Stimulated activated CD4-positive, alpha-beta T cell treated with anti-CD3 and anti-CD28 coated beads, Interleukin-1b, Interleukin-23, amount 100 ng/mL, for 1 hour (primary cell): ENCODE data around the gene GPR17.

Experiments
- DNase-seq, 2 donors: peaks; one replicate each; pipeline ENCODE4 v3.0.0-alpha.2; 2020; ENCODE audit warnings: low read depth in 2 of 2

GPR17 gene

DNA sequence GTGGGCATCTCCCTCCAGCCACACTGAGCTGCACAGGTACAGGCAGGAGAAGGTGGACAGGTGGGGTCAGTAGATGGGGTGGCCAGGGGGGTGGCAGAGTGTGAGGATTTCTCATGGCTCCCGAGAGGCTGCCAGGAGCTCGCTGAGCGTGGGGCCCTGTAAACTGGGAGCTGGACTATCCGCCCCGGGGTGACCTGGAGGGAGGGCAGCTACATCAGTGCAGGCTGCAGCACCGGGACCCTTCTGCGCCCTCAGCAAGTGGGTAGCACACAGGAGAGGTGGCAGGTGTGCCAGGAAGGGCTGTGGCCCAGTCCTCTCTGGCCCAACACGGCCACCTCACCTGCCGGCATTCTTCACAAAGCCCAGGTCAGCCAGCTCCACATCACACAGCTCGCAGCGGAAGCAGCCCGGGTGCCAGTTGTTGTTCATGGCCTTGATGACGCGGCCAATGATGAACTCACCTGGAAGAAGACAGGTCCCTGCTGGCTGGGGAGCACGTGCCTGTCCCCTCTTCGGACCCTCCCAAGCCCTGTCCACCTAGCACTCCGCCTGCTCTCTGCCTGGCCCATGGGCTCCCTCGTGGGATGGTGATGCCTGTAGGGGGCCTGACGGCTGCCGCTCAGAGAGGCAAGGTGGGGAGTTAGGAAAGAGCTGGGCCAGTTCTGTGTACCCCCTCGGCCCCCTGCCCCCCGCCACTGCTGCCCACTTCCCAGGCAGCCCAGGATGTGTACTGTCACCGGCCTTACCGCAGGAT lies 8.3 kb downstream of the GPR17 start:
- DNase-seq: no peak

DNA sequence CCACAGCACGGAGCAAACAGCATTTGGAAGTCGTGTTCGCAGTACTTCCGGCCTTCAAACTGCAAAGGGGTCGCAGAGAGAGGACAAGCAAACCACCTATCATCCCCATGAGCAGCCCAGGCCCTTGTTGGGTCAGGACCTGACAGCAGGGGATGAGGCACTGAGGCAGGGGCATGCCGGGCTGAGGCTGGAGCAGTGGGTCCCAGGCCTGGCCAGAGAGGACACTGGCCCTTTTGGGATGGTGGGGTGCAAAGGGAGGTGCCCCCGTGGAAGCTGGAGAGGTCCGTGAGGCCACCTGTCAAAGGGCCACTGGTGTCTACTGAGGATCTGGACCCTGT lies 8.9 kb downstream of the GPR17 start:
- no peak for DNase-seq

DNA sequence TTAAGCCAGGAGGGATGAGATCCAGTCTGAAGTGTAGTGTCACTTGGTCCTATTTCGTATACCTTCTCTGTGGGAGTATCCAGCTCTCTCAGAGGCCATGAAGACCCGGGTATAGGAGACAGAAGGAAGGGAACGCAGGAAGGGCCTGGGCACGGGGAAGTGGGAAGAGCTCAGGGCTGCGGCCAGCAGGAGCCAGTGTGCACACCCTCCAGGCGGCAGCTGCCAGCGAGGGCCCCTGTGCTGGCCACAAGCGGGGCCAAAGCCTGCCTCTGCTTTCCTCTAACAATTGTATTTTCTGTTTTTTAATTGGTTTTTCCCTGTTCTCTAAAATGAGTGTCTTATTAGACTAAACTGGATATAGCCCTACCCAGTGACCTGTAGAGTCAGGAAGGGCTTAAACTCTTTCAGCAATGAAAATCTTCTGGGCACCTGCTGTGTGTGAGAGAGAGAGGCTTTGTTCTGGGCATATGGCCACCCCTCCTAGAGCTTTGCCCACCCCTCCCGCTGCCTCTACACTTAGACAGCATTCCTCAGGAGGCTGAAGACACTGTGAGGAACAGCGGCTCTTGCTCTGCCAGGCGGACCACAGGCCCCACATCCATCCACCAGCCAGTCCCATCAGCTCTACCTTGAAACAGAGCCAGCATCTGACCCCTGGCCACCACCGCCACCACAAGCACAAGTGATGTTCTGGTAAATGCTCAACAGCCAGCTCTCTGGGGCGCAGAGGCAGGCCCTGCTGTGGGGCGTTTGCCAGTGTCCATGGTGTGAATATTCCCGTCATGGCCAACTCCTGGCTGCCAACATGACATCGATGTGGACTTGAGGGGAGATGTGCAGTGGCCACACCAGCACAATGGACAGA lies 9.5 kb downstream of the GPR17 start:
- DNase-seq: no peak

DNA sequence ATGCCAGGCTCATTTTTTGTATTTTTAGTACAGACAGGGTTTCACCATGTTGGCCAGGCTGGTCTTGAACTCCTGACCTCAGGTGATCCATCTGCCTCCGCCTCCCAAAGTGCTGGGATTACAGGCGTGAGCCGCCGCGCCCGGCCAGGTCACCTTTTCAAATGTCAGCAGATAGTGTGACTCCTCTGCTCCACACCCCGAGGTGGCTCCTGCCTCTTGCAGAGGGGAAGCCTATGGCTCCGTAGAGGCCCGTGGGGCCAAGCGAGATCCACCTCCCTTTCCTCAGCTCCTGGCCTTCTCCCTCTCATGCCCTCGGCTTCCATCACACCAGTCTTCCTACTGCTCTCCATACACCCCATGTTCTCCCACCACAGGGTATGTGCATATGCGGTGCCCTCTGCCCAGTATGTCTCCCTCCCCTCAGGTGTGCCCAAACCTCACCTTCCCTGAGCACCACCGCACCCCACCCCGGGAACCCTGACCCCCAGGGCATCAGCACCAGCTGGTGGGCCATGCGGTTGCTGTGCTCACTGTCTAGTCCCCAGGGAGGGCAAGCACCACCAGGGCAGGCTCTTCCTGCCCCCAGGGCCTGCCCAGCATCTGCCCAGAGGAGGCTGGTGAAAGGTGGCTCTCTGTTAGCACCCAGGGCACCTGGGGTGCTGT lies 10.7 kb downstream of the GPR17 start:
- DNase-seq: no peak

DNA sequence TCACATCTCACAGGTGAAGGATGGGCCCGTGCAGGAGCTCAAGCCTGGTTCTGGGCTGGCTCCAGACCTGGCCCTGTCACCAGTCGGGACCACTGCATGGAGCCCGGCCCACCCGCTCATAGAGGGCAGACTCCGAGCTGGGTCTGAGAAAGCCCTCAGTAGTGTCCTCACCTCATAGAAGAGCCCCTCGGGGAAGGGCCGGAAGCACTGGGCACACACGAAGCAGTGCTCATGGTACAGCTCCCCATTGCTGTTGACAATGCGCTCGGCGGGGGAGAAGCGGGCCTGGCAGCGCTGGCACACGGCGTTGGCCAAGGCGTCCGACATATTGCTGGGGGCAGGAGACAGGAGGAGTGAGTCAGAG lies 11.3 kb downstream of the GPR17 start:
- no peak for DNase-seq

DNA sequence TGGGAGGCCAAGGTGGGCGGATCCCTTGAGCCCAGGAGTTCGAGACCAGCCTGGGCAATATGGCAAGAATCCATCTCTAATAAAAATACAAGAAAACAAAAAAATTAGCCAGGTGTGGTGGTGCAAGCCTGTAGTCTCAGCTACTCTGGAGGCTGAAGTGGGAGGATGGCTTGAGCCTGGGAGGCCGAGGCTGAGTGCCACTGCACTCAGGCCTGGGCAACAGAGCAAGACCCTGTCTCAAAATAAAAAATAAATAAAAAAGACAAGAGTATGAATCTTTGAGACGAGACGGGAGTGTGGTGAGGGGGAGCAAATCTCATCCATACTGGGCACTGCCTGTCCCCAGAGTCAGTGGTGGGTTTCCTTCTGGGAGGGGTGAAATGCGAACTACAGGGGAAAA lies 12.2 kb downstream of the GPR17 start:
- no peak for DNase-seq

DNA sequence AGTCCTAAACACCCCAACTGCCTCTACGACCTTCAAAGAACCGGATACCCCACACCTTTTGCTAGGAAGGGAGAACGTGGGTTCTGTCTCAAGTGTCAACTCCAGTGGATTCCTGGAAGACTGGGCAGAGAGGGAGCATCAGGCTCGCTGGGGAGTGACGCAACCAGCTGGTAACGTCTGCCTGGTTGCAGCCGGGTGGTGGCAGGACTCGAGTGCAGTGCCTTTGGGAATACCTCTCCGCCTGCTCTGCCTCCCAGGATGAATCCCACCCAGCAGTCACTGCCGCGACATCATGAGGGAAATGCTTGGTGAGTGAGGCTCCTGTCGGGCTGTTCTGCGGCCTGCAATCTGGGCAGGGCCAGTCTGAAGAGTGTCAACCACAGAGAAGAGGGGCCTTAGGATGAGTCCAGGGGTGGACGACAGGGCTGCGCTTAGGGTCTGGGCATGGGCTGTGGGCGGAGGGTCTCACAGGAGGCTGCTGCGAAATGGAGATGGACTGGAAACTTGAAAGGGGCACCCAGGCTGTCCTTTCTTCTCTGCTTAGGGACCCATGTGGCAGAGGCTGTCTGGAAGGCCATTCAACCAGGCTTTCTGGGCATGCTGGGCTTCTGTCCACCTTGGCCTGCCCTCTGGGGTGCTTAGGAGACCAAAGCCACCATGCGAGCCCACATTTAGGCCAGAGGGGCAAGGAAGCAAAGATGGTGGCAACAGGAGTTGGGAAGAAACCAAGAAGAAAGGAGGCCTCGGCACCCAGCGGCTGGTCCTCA lies 12.9 kb downstream of the GPR17 start:
- no peak for DNase-seq

DNA sequence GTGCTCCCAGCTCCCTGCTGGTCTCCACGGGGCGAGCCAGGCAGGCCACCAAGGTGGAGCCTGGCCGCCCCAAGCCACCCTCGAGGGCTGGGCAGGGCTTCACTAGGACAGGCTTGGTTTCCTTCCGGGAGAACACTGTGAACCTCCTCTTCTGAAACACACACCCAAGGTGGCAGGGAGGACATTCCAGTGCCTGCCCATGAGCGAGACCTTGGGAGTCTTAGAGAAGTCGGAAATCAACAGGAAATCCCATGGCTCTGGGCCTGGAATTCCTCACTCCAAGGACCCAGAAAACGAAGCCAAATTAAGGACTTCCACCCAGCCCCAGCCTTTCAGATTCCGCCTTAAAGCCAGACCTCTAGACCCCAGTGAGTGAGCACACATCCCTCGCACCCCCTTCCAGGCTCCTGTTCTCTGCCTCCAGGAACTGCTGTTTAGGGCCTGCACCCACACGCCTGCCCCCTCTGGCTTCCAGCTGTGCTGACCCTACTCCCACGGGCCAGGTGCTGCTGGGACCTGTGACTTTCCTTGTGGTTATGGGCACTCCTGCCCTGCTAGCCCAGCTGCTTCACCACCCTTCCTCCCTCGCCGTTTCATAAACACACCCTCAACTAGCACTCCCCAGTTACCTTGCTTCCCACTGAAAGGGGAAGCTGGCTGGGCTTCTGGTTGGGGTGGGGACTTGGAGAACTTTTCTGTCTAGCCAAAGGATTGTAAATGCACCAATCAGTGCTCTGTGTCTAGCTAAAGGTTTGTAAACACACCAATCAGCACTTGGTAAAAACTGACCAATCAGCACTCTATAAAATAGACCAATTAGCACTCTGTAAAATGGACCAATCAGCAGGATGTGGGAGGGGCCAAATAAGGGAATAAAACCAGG lies 13.7 kb downstream of the GPR17 start:
- no peak for DNase-seq

DNA sequence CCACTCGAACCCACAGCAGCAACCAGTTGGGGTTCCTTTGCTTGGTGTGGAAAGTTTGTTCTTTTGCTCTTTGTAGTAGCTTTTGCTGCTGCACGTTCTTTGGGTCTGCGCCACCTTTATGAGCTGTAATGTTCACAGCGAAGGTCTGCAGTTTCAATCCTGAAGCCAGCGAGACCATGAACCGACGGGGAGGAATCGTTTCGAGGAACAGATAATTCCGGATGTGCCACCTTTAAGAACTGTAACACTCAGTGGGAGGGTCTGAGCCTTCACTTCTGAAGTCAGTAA lies 14.3 kb downstream of the GPR17 start:
- DNase-seq: no peak

DNA sequence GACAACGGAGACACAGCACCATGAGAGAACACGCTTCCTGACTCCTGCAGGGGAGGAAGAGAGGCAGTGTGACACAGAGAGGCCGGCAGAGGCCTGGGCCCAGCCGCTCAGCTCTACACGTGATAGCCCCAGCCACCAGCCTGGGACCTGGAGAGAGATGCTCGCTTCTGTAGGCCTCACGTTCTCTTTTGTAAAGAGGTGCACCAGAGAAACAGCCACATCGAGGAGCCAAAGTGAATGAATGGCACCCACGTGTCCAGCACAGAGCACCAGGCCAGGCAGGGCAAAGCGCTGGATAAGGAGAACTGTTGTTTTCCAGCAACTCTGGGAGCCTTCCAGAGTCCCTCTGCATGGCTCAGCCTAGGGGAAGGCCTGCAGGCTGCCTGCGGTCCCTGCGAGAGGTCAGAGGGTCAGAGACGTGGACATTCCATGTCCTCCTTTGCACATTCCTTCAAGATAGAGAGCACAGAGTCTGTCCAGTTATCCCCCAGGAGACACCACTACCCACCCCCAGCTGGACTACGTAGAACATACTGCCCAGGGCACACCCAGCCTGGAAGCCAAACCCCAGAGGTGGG lies 15.2 kb downstream of the GPR17 start:
- no peak for DNase-seq

DNA sequence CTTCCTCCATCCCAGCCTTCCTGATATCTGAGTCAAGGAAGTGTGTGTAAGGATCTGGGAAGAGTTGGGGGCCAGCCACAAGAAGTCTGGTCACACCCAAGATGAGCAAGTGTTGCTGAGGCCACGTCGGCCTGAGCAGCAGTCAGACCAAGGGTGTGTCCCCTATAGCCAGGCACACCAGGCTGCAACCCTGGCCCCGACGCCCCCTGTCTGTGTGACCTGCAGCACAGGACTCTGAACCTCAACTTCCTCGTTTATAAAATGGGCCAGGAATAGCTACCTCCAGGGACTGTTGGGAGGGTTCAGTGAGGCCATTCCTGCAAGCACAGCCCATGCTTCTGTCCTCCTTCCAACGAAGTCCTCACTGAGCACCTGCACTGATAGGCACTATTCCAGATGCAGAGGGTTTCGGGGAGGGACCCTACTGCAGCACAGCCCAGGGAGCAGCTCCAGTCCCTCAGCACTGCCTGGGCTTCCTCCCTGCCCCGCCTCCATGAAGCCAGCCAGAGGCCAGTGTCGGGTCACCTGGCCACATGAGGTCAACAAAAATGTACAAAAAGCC lies 16.1 kb downstream of the GPR17 start:
- no peak for DNase-seq

DNA sequence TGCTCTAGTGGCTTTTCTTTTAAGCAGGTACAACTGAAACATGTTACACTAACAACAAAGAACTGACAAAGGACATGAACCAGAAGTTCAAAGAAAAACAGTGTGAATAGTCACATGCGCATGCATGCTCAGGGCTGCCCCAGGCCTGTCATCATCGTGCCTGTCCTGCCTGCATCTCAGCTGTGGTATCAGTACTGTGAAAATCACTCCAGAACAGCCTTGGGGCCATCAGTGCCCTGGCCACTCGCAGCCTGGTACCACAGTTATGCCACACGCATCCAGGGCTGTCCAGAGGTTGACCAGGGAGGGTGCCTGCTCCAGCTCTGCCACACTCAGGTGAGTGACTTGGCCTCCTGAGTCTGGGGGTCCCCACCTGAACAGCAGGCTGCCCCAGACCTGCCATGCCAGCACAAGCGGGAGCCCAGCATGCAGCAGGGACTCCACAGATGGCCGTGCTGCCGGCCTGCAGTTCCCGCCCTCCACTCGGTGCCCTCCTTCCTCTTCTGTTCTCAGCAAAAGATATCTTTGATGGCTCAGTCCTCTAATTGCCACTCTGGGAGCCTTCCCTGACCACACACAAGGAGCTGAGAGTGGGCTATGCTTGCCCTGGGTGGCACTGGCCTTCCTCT lies 17.1 kb downstream of the GPR17 start:
- no peak for DNase-seq

DNA sequence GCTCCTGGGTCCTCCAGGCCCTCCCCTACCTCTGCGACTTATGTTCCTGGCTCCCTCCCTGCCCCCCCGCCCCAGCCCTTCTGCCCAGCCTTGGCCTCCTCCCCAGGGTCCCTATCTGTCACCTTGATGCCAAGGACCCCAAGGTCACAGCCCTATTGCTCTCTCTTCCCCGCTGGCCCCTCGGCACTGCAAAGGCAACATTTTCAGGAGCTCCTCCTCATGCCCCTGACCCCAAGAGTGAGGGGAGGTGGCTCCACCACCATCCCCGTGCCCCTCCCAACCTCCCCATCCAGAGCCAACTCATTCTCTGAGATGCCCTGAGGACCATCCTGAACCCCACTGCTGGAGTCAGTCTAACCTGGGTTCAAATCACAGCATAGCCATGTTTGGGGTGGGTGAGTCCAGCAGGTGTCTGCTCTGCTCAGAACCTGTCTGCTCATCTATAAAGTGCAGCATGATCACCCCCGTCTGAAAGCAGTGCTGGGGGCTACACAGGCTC lies 17.7 kb downstream of the GPR17 start:
- DNase-seq: no peak

DNA sequence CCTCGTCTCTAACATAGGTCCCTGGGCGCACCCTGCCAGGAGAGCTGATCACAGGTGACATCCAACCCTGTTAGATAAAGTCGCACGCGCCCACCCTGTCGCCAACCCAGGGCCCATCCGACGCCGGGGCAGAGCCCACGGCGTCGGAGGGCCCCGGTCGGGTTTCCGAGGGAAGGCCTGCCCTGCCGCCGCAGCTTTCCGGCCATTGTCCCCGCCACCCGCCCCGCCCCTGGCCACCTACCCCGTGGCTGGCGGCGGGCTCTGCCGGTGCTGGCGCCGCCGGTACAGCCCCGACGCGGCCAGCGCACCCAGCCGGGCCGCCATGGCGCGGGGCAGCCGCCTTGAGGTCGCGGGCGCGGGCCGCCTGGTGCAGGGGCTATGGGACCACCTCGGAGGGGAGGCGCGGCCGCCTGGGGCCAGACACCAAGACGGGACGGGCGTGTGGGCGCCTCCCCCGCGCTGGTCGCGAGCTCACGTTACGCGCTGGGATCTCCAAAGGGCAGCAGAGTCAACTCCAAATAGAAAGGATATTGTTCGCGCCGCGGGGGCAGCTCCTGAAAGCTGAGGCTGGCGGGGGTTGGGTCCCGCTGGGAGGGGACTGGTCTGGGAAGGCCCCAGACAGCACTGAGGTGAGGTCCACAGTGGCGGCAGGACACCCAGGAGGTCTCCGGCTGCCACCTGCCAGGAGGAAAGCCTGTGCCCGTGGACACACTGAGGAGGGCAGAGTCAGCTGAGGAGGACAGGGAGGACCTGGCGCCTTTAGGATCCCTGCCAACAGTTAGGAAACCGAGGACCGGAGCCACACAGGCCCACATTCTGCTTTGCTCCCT lies 18.3 kb downstream of the GPR17 start:
- DNase-seq: no peak

DNA sequence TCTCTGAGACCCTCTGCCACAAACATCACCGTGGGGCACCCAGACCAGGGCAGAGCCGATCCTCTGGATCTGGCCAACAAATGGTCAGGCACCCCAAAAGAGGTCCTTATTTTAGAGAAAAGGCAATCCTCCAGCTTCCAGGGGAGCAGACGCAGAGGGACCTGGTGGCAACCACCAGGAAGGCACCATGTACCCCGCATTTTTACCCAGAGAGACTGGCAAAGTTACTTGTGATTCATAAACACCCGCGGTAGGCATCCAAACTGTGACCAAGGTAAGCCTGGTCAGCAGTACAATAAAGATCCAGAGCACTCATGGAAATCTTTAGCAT lies 18.9 kb downstream of the GPR17 start:
- DNase-seq: no peak

DNA sequence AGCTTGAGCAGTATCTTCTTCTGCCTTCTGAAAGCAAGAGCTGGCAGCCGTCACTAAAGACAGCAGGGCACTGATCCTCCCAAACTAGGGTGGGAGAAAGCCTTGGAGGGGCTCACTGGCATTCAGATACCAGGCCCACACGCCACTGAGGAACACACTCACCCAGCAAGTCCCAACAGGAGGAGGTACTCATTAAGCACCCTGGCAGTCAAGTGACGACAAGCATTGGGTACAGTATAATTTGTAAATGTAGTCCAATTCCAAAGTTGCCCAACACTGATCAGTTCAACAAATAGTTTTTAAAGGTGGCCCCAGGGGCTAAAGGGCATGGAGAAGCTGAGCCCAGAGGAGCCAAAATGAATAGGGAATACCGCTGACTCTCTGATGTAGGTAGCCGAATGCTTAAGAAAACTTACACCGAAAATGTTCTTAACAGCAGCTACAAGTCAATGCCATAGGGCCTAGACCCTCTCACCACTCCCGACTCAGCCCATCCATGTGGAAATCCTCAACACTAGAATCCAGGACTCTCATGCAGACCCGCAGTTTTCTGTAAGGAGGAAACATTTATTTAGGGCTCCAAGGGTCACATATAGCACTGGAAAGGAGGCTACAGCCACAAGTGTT lies 19.4 kb downstream of the GPR17 start:
- no peak for DNase-seq

DNA sequence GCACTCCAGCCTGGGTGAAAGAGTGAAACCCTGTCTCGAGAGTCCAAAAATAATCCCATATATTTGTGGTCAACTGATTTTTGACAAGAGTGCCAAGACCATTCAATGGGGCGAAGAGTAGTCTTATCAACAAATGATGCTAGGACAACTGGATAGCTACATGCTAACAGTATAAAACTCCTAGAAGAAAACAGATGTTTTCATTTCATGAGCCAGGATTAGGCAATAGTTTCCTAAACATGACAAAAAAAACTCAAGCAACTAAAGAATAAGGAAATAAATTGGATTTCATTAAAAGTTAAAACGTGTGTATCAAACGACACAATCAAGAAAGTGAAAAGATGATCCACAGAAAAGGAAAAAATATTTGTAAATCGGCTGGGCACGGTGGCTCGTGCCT lies 23.1 kb downstream of the GPR17 start:
- no peak for DNase-seq

DNA sequence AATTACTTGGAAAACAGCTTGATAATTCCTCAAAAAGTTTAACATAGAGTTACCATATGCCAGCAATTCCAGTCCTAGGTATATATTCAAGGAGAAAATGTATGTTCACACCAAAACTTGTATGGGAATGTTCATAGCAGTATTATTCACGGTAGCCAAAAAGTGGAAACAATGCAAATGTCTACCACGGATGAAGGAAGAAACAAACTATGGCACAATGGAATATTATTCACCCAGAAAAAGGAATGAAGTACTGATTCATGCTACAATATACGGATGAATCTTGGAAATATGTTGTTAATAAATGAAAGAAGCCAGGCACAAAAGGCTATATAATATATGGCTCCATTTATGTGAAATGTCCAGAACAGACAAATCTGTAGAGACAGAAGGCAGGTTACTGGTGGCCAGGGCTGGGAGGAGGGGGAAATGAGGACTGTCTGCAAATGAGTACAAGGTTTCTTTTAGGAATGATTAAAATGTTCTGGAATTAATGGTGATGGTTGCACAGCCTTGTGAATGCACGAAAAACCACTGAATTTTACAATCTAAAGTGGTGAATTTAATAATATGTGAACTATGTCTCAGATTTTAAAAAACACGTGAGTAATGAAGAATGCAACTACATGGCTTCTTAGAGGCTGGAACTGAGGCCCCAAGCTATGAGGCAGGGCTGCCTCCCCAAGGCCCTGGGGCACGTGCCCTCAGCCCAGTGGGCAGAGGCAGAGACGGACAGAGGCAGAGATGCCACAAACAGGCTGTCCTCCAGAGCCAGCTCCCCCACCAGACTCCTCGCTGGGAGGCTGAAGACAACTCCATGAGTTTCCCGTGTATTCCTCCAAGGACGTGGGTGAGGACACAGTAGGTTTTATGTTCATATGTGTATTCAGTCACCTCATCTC lies 24.4 kb downstream of the GPR17 start:
- DNase-seq: no peak
